HCT116 (cell line): ENCODE measurements around the gene NCF2. TPM values are rescaled to one million over a fixed set of nuclear protein-coding genes. Genes with fewer than 3 reads are reported as not detected.

Experiments used
- ATAC-seq: fragments of 200-7000 bp; cut with Tn5 transposase; 2 replicates; pipeline ENCODE4 v1.9.1; 2020; ENCODE audit warnings: mild to moderate bottlenecking, moderate library complexity
- BruUV-seq: library from RNA; stranded (reverse); fragments of 400-500 nt; replicated peaks from 2 replicates; lab custom pipeline; 2021; lab: Mats Ljungman, UMichigan
- CTCF ChIA-PET: fragments of 300-600 bp; sonication (Branson Sonifier 250); formaldehyde crosslinking; loops from one replicate; lab custom pipeline; 2021; ENCODE audit warnings: antibody characterized with exemption; lab: Charles Lee
- POLR2A ChIA-PET: fragments of 300-600, 350-600 bp; sonication (Branson Sonifier 250); formaldehyde crosslinking; loops from one replicate; lab custom pipeline; 2021; ENCODE audit warnings: antibody characterized with exemption; lab: Charles Lee
- RAD21 ChIA-PET, 2 experiments: fragments of 300-600 bp; sonication (Branson Sonifier 250); formaldehyde crosslinking; loops; one replicate each; lab custom pipeline; 2023; ENCODE audit warnings: low total read pairs in 2 of 2; ENCODE audit not compliant: uncharacterized antibody in 2 of 2, unreplicated experiment in 2 of 2, low non-redundant PET in 1 of 2; lab: Charles Lee
- DNase-seq: peaks from one replicate; pipeline ENCODE4 v3.0.0-alpha.2; 2010; ENCODE audit warnings: low read depth, low spot score
- H2AFZ ChIP-seq: fragments of 200-600 bp; shearing (Covaris generic), sonication (generic); 2 replicates; pipeline ENCODE4 v1.6.1; 2017; ENCODE audit warnings: low read depth, mixed run types, mixed read lengths, antibody characterized with exemption, low read length; ENCODE audit not compliant: poor library complexity, severe bottlenecking
- H3K27ac ChIP-seq: 2 replicates; pipeline ENCODE4 v1.5.1; 2012; ENCODE audit warnings: low read depth, low read length
- H3K27me3 ChIP-seq: fragments of 200-600 bp; sonication (generic); 2 replicates; pipeline ENCODE4 v1.6.1; 2016; ENCODE audit warnings: mixed run types, low read length, mixed read lengths; ENCODE audit not compliant: insufficient read depth
- H3K36me3 ChIP-seq, 2 experiments: fragments of 200-500 bp in 1 of 2; fragments of 200-600 bp in 1 of 2; sonication (Bioruptor generic) in 1 of 2; sonication (generic) in 1 of 2; 2 replicates each; pipeline versions ENCODE4 v1.5.1 to v1.6.1; 2014 to 2016; ENCODE audit warnings: low read length in 2 of 2, inconsistent platforms in 1 of 2, mixed read lengths in 1 of 2, mixed run types in 1 of 2; ENCODE audit not compliant: insufficient read depth in 2 of 2, control insufficient read depth in 1 of 2
- H3K4me1 ChIP-seq, 2 experiments: fragments of 200-600 bp in 1 of 2; sonication (generic) in 1 of 2; 2 replicates each; pipeline versions ENCODE4 v1.5.1 to v1.6.1; 2012 to 2017; ENCODE audit warnings: low read length in 2 of 2, inconsistent platforms in 1 of 2, mild to moderate bottlenecking in 1 of 2, mixed read lengths in 1 of 2, mixed run types in 1 of 2, moderate library complexity in 1 of 2; ENCODE audit not compliant: insufficient read depth in 2 of 2, control insufficient read depth in 1 of 2
- H3K4me2 ChIP-seq: fragments of 200-600 bp; sonication (generic); 2 replicates; pipeline ENCODE4 v1.6.1; 2017; ENCODE audit warnings: mixed run types, low read length, mixed read lengths
- H3K4me3 ChIP-seq, 2 experiments: fragments of 200-600 bp in 1 of 2; sonication (generic) in 1 of 2; replicated peaks in 1 of 2; 2 replicates each; pipeline ENCODE4 v1.5.1; 2011 to 2016; ENCODE audit warnings: low read length in 2 of 2, control low read depth in 1 of 2, low read depth in 1 of 2, mild to moderate bottlenecking in 1 of 2, mixed read lengths in 1 of 2, mixed run types in 1 of 2
- H3K79me2 ChIP-seq: fragments of 200-600 bp; sonication (generic); 2 replicates; pipeline ENCODE4 v1.6.1; 2017; ENCODE audit warnings: mild to moderate bottlenecking, mixed run types, low read length, moderate library complexity, mixed read lengths; ENCODE audit not compliant: insufficient read depth
- H3K9ac ChIP-seq: fragments of 200-600 bp; sonication (generic); 2 replicates; pipeline ENCODE4 v1.6.1; 2016; ENCODE audit warnings: low read length, mixed read lengths
- H3K9me2 ChIP-seq: fragments of 200-600 bp; sonication (generic), shearing (Covaris generic); 2 replicates; pipeline ENCODE4 v1.6.1; 2017; ENCODE audit warnings: mixed run types, mild to moderate bottlenecking, moderate library complexity; ENCODE audit not compliant: insufficient read depth
- H3K9me3 ChIP-seq, 2 experiments: fragments of 200-500 bp in 1 of 2; fragments of 200-600 bp in 1 of 2; sonication (Bioruptor generic) in 1 of 2; sonication (generic) in 1 of 2; 2 replicates each; pipeline ENCODE4 v1.6.1; 2014 to 2017; ENCODE audit warnings: low read length in 2 of 2, mixed read lengths in 2 of 2, inconsistent platforms in 1 of 2, low read depth in 1 of 2, mild to moderate bottlenecking in 1 of 2, mixed run types in 1 of 2, moderate library complexity in 1 of 2; ENCODE audit not compliant: control insufficient read depth in 1 of 2, insufficient read depth in 1 of 2
- H4K20me1 ChIP-seq: fragments of 200-600 bp; sonication (generic), shearing (Covaris generic); 2 replicates; pipeline ENCODE4 v1.6.1; 2017; ENCODE audit warnings: mixed run types, mild to moderate bottlenecking, moderate library complexity; ENCODE audit not compliant: insufficient read depth
- ATF3 ChIP-seq: IDR thresholded peaks from 2 replicates; pipeline ENCODE4 v1.6.1; 2012
- CEBPB ChIP-seq: IDR thresholded peaks from 2 replicates; pipeline ENCODE4 v1.6.1; 2012; ENCODE audit warnings: low read depth
- CTCF ChIP-seq, 3 experiments: fragments of 200-600 bp in 1 of 3; sonication (generic) in 1 of 3; IDR thresholded peaks in 2 of 3; conservative IDR thresholded peaks in 1 of 3; 2 replicates each; pipeline ENCODE4 v1.5.1; 2012 to 2017; ENCODE audit warnings: low read depth in 2 of 3, low read length in 2 of 3, antibody characterized with exemption in 1 of 3, borderline replicate concordance in 1 of 3, control low read depth in 1 of 3, mild to moderate bottlenecking in 1 of 3, mixed read lengths in 1 of 3, mixed run types in 1 of 3, moderate library complexity in 1 of 3; ENCODE audit not compliant: insufficient read depth in 1 of 3
- EGR1 ChIP-seq: IDR thresholded peaks from 2 replicates; pipeline ENCODE4 v1.6.1; 2012; ENCODE audit warnings: low read depth
- EZH2 ChIP-seq: fragments of 200-600 bp; sonication (generic); IDR thresholded peaks from 2 replicates; pipeline ENCODE4 v1.6.1; 2017; ENCODE audit warnings: antibody characterized with exemption, mixed run types
- FOSL1 ChIP-seq: IDR thresholded peaks from 2 replicates; pipeline ENCODE4 v1.6.1; 2012; ENCODE audit warnings: low read depth
- JUND ChIP-seq: IDR thresholded peaks from 2 replicates; pipeline ENCODE4 v1.6.1; 2012
- MAX ChIP-seq: IDR thresholded peaks from 2 replicates; pipeline ENCODE4 v1.6.1; 2012
- POLR2A ChIP-seq: IDR thresholded peaks from 2 replicates; pipeline ENCODE4 v1.7.0; 2011; ENCODE audit warnings: borderline replicate concordance; ENCODE audit not compliant: insufficient read depth, insufficient read length; ENCODE audit errors: extremely low read depth
- RAD21 ChIP-seq: IDR thresholded peaks from 2 replicates; pipeline ENCODE4 v1.6.1; 2012; ENCODE audit warnings: low read depth, mild to moderate bottlenecking
- REST ChIP-seq: IDR thresholded peaks from 2 replicates; pipeline ENCODE4 v1.6.1; 2012; ENCODE audit warnings: low read depth
- SIN3A ChIP-seq: IDR thresholded peaks from 2 replicates; pipeline ENCODE4 v1.6.1; 2012; ENCODE audit warnings: low read depth
- SP1 ChIP-seq: IDR thresholded peaks from 2 replicates; pipeline ENCODE4 v1.6.1; 2012; ENCODE audit warnings: low read depth
- SRF ChIP-seq: IDR thresholded peaks from 2 replicates; pipeline ENCODE4 v1.6.1; 2012; ENCODE audit warnings: low read depth
- TCF7L2 ChIP-seq: IDR thresholded peaks from 2 replicates; pipeline ENCODE4 v1.7.0; 2011; ENCODE audit warnings: borderline replicate concordance, inconsistent platforms; ENCODE audit not compliant: insufficient read depth, insufficient read length; ENCODE audit errors: extremely low read depth
- YY1 ChIP-seq: IDR thresholded peaks from 2 replicates; pipeline ENCODE4 v1.6.1; 2011; ENCODE audit warnings: low read length, low read depth, moderate library complexity, mild to moderate bottlenecking; ENCODE audit not compliant: insufficient replicate concordance; ENCODE audit errors: extremely low read depth
- ZBTB33 ChIP-seq: IDR thresholded peaks from 2 replicates; pipeline ENCODE4 v1.6.1; 2011; ENCODE audit warnings: mild to moderate bottlenecking, low read length, moderate library complexity; ENCODE audit not compliant: insufficient replicate concordance; ENCODE audit errors: extremely low read depth
- ZFX ChIP-seq: fragments of 450-650 bp; IDR thresholded peaks from 2 replicates; pipeline ENCODE4 v1.6.1; 2017
- intact Hi-C: fragments of 100-400 bp; cut with micrococcal nuclease; formaldehyde crosslinking; loops from 2 replicates; pipeline ENCODE4 v1.10.0; 2022
- total RNA-seq: library from RNA; stranded (reverse); gene quantifications from one replicate; pipeline ENCODE4 v1.2.1, GENCODE V29; 2021; ENCODE audit not compliant: unreplicated experiment

The NCF2 gene
- total RNA-seq, 1 experiment from 2014 or later, result 0.25 TPM

- intact Hi-C loops, result no loop called here
- H3K4me1 ChIP-seq, result peaks cover 6 to 22% of the 10 kb centered on the region in 2 experiments; a peak in 3 of 4 replicates
- H3K79me2 ChIP-seq, result peaks cover 36% of the 10 kb centered on the region
- TF ChIP-seq YY1 (no peak), EGR1 (no peak), FOSL1 (no peak), MAX (no peak), CTCF (IDR thresholded peaks at IDR 0.05 in 2 of 3, conservative IDR thresholded peaks at IDR 0.05 in 1 of 3; ENCODE audit: borderline replicate concordance in 1 of 3, insufficient read depth in 1 of 3, low read depth in 2 of 3, low read length in 2 of 3) (no peak), REST (no peak), TCF7L2 (no peak), POLR2A (no peak), SP1 (no peak), SIN3A (no peak), CEBPB (no peak), SRF (no peak), JUND (no peak), RAD21 (no peak), ATF3 (no peak), EZH2 (no peak), ZBTB33 (no peak), ZFX (no peak)
- peak overlapping the region; percentile 91; the same call in 1 of the 2 replicates for H3K4me2 ChIP-seq
- H3K4me3 ChIP-seq, result no peak overlapping the region
- no peak overlapping the region for H2AFZ ChIP-seq
- no peak overlapping the region for H3K27ac ChIP-seq
- no peaks in the 10 kb centered on the region for H3K9me2 ChIP-seq
- DNase-seq (no peak), ATAC-seq (no peak)
- POLR2A ChIA-PET, result no interaction called here
- H4K20me1 ChIP-seq, result peaks cover 6% of the 10 kb centered on the region; the same call in 1 of the 2 replicates
- no peaks in the 10 kb centered on the region for H3K27me3 ChIP-seq
- H3K36me3 ChIP-seq, result peaks cover 21 to 32% of the 10 kb centered on the region in 2 experiments; a peak in 3 of 4 replicates
- RAD21 ChIA-PET, result no interaction called here
- H3K9me3 ChIP-seq, result no peaks in the 10 kb centered on the region
- CTCF ChIA-PET, result interaction anchor here (0.8 to 1.7 kb wide), 6 partner anchors 7 to 52 kb away, joined by 3 to 7 read pairs (median 5); no protein-coding TSS in a partner anchor
- BruUV-seq, result no TSS peak
- H3K9ac ChIP-seq, result no peak overlapping the region
Measured at GRCh38 chr1:183632964-183633363, 42.7 kb upstream of the NCF2 start.
